Measurements from ENCODE around the gene CPO.

- TF ChIP-seq CTCF (IDR thresholded peaks at IDR 0.05) (no peak), POLR2A (IDR thresholded peaks at IDR 0.05) (no peak), EP300 (IDR thresholded peaks at IDR 0.05) (no peak)
Observed at GRCh38 chr2:206937555-206937954, 1.8 kb upstream of the CPO start.
